Loucy (cell line): Measurements from ENCODE around the gene CEP152.

Experiments
- H2AFZ ChIP-seq: fragments of 200-600 bp; sonication (generic); 2 replicates; pipeline ENCODE4 v1.6.0; 2016; ENCODE audit warnings: antibody characterized with exemption, mild to moderate bottlenecking, low read length, moderate library complexity
- H3F3A ChIP-seq: fragments of 200-600 bp; 2 replicates; pipeline ENCODE4 v1.6.0; 2016; ENCODE audit warnings: antibody characterized with exemption, low read depth, mild to moderate bottlenecking
- H3K27me3 ChIP-seq: fragments of 200-600 bp; sonication (generic); 2 replicates; pipeline ENCODE4 v1.6.1; 2014; ENCODE audit warnings: low read length, mild to moderate bottlenecking; ENCODE audit not compliant: insufficient read depth, poor library complexity, severe bottlenecking
- H3K36me3 ChIP-seq: fragments of 200-600 bp; sonication (generic); 2 replicates; pipeline ENCODE4 v1.6.1; 2016; ENCODE audit warnings: low read length; ENCODE audit not compliant: insufficient read depth
- H3K4me1 ChIP-seq: fragments of 200-600 bp; sonication (generic); 2 replicates; pipeline ENCODE4 v1.5.1; 2014; ENCODE audit warnings: low read length, mild to moderate bottlenecking; ENCODE audit not compliant: insufficient read depth, poor library complexity, severe bottlenecking
- H3K4me2 ChIP-seq: fragments of 200-600 bp; sonication (generic); 2 replicates; pipeline ENCODE4 v1.6.0; 2014; ENCODE audit warnings: antibody characterized with exemption, low read length, low read depth, mild to moderate bottlenecking; ENCODE audit not compliant: poor library complexity, severe bottlenecking
- H3K4me3 ChIP-seq: fragments of 200-600 bp; sonication (generic); 2 replicates; pipeline ENCODE4 v1.5.1; 2014; ENCODE audit warnings: low read length, mild to moderate bottlenecking, mixed read lengths; ENCODE audit not compliant: poor library complexity, severe bottlenecking
- H3K79me2 ChIP-seq: fragments of 200-600 bp; sonication (generic); 2 replicates; pipeline ENCODE4 v1.6.1; 2014; ENCODE audit warnings: low read length; ENCODE audit not compliant: insufficient read depth
- H3K9ac ChIP-seq: fragments of 200-600 bp; sonication (generic); 2 replicates; pipeline ENCODE4 v1.6.0; 2014; ENCODE audit warnings: mild to moderate bottlenecking, low read depth, low read length, moderate library complexity; ENCODE audit not compliant: poor library complexity, severe bottlenecking
- H3K9me2 ChIP-seq: fragments of 200-600 bp; sonication (generic); replicated peaks from 2 replicates; pipeline ENCODE4 v1.6.1; 2016; ENCODE audit warnings: low read depth, low read length, mixed read lengths
- H3K9me3 ChIP-seq: fragments of 200-600 bp; sonication (generic); 2 replicates; pipeline ENCODE4 v1.6.1; 2014; ENCODE audit warnings: mild to moderate bottlenecking, antibody characterized with exemption, low read length, low read depth; ENCODE audit not compliant: insufficient read depth
- H4K20me1 ChIP-seq: fragments of 200-600 bp; sonication (generic); 2 replicates; pipeline ENCODE4 v1.6.0; 2014; ENCODE audit warnings: antibody characterized with exemption, low read length, mild to moderate bottlenecking; ENCODE audit not compliant: insufficient read depth, poor library complexity, severe bottlenecking
- EZH2phosphoT487 ChIP-seq: fragments of 200-600 bp; IDR thresholded peaks from 2 replicates; pipeline ENCODE4 v1.6.1; 2018; ENCODE audit warnings: antibody characterized with exemption, mild to moderate bottlenecking, moderate library complexity, borderline replicate concordance
- TF ChIP-seq, protein P1 (sequence below): fragments of 200-600 bp; sonication (generic); conservative IDR thresholded peaks from 2 replicates; pipeline ENCODE4 v1.5.1; 2014; ENCODE audit warnings: mild to moderate bottlenecking, antibody characterized with exemption, low read length

CEP152 gene

DNA sequence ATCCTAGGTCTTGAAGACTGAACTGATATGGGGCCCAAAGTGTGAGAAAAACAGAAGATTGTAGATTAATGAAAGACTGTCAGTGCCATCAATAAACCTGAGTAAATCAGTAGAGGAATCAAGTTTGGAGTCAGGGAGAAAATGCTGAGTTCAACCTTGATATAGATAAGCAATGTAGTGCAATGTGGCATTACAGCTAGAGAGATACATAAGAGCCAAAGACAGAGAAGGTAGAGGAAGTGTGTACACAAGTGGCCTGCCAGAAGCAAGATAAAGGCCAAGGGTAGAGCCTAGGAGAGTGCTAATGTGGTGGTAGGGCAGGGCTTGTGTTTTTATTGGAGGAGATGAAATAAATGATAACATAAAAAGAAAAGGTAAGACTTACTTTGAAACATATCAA is 41.1 kb upstream of the CEP152 start:
- Histone ChIP-seq H3K4me3 (no peak overlapping the region), H3K36me3 (no peaks in the 10 kb centered on the region), H3K4me1 (no peaks in the 10 kb centered on the region), H3F3A (no peaks in the 10 kb centered on the region), H4K20me1 (no peaks in the 10 kb centered on the region), H3K9ac (no peak overlapping the region), H3K9me2 (0 out of 2 replicates have a peak, but pooled peaks cover 4% of the 10 kb centered on the region), H3K79me2 (no peaks in the 10 kb centered on the region), H3K4me2 (no peak overlapping the region), H3K27me3 (no peaks in the 10 kb centered on the region), H3K9me3 (no peaks in the 10 kb centered on the region), H2AFZ (no peak overlapping the region)
- no peak for TF ChIP-seq EZH2phosphoT487
- TF ChIP-seq, protein P1, sequence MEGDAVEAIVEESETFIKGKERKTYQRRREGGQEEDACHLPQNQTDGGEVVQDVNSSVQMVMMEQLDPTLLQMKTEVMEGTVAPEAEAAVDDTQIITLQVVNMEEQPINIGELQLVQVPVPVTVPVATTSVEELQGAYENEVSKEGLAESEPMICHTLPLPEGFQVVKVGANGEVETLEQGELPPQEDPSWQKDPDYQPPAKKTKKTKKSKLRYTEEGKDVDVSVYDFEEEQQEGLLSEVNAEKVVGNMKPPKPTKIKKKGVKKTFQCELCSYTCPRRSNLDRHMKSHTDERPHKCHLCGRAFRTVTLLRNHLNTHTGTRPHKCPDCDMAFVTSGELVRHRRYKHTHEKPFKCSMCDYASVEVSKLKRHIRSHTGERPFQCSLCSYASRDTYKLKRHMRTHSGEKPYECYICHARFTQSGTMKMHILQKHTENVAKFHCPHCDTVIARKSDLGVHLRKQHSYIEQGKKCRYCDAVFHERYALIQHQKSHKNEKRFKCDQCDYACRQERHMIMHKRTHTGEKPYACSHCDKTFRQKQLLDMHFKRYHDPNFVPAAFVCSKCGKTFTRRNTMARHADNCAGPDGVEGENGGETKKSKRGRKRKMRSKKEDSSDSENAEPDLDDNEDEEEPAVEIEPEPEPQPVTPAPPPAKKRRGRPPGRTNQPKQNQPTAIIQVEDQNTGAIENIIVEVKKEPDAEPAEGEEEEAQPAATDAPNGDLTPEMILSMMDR = no peak

DNA sequence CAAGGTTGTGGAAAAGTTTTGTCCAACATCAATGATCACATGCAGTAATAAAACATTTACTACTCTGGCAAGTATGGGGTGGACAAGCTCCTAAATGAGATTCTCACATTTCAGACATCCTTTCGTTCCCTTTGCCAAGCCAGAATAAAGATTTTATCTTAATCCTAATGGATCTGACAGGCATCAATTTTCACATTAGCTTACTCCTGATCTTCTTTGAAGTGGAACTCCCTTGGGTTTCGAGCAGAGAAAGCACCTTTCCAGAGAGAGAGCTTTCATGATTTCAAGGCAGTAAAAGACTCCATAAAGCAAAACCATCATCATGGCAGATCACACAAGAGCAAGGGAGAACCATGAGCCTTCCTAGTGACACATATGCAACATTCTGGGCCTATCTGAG is 39.8 kb upstream of the CEP152 start:
- TF ChIP-seq, protein P1 = no peak
- TF ChIP-seq EZH2phosphoT487 = no peak
- Histone ChIP-seq H3K4me2 (no peak overlapping the region), H3K36me3 (no peaks in the 10 kb centered on the region), H3K9me2 (0 out of 2 replicates have a peak, but pooled peaks cover 4% of the 10 kb centered on the region), H3F3A (no peaks in the 10 kb centered on the region), H3K9me3 (no peaks in the 10 kb centered on the region), H3K4me1 (no peaks in the 10 kb centered on the region), H3K79me2 (no peaks in the 10 kb centered on the region), H3K27me3 (no peaks in the 10 kb centered on the region), H3K9ac (no peak overlapping the region), H4K20me1 (no peaks in the 10 kb centered on the region), H3K4me3 (no peak overlapping the region), H2AFZ (no peak overlapping the region)

DNA sequence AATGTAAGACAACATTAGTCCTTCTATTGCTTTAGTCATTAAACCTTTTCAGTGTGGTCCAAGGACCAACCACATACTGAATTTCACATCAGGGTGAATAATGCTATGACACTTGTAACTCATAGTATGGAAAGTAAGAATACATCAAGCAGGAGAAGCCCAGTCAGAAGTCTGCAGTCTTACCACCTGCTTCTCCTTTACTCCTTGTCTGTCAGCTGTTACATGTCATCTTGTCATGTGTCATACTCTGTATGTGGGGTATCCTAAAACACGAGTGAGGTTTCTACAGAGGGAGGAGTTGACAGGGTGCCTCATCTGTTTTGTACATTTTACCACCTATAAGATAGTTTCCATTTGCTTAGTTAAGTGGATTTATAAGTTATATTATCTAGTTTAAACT is 34.3 kb upstream of the CEP152 start:
- no peaks in the 10 kb centered on the region for H3K79me2 ChIP-seq
- no peaks in the 10 kb centered on the region for H3K9me3 ChIP-seq
- TF ChIP-seq, protein P1 = no peak
- no peak for TF ChIP-seq EZH2phosphoT487
- H3K27me3 ChIP-seq = no peaks in the 10 kb centered on the region
- H3K9me2 ChIP-seq = 0 out of 2 replicates have a peak, but pooled peaks cover 4% of the 10 kb centered on the region
- no peak overlapping the region for H3K4me2 ChIP-seq
- no peaks in the 10 kb centered on the region for H4K20me1 ChIP-seq
- no peak overlapping the region for H2AFZ ChIP-seq
- H3K9ac ChIP-seq = no peak overlapping the region
- H3K4me3 ChIP-seq = no peak overlapping the region
- H3K4me1 ChIP-seq = no peaks in the 10 kb centered on the region
- H3K36me3 ChIP-seq = no peaks in the 10 kb centered on the region
- no peaks in the 10 kb centered on the region for H3F3A ChIP-seq
